ENCODE results near the gene METTL1.

The METTL1 gene

GRCh38 chr12:57758552-57759359 is 13.1 kb downstream of the METTL1 start:
- Histone ChIP-seq H2AFZ (ENCODE audit: low read depth, low read length, severe bottlenecking) (no peak overlapping the region), H3K27me3 (ENCODE audit: low read length) (no peaks in the 10 kb centered on the region), H3K79me2 (ENCODE audit: insufficient read depth, low read length) (no peaks in the 10 kb centered on the region), H3F3A (ENCODE audit: insufficient read depth) (peaks cover 19% of the 10 kb centered on the region), H3K9ac (ENCODE audit: low read length) (no peak overlapping the region), H3K36me3 (ENCODE audit: low read length) (no peaks in the 10 kb centered on the region), H3K27ac (ENCODE audit: low read depth, low read length) (no peak overlapping the region), H3K4me3 (ENCODE audit: insufficient read depth, low read length, poor library complexity, severe bottlenecking) (no peak overlapping the region), H3K9me2 (replicated peaks; ENCODE audit: insufficient read depth, low read length) (no peaks in the 10 kb centered on the region), H3K9me3 (ENCODE audit: insufficient read depth, low read length) (no peaks in the 10 kb centered on the region), H3K4me2 (ENCODE audit: low read depth, low read length, poor library complexity, severe bottlenecking) (no peak overlapping the region), H4K20me1 (ENCODE audit: low read depth, low read length) (peaks cover 8% of the 10 kb centered on the region)
- TF ChIP-seq CTCF (IDR thresholded peaks at IDR 0.05; ENCODE audit: insufficient read depth, low read length, poor library complexity, severe bottlenecking) (no peak), EZH2phosphoT487 (conservative IDR thresholded peaks at IDR 0.05; ENCODE audit: low read length) (no peak)

- H3K9me3 ChIP-seq (ENCODE audit: insufficient read depth, low read length), result no peaks in the 10 kb centered on the region
- no peaks in the 10 kb centered on the region for H3K36me3 ChIP-seq (ENCODE audit: low read length)
- peaks cover 8% of the 10 kb centered on the region for H4K20me1 ChIP-seq (ENCODE audit: low read depth, low read length)
- H3K27me3 ChIP-seq (ENCODE audit: low read length), result no peaks in the 10 kb centered on the region
- TF ChIP-seq EZH2phosphoT487 (conservative IDR thresholded peaks at IDR 0.05; ENCODE audit: low read length), result no peak
- TF ChIP-seq CTCF (IDR thresholded peaks at IDR 0.05; ENCODE audit: insufficient read depth, low read length, poor library complexity, severe bottlenecking), result no peak
- no peak overlapping the region for H3K9ac ChIP-seq (ENCODE audit: low read length)
- H3K9me2 ChIP-seq (replicated peaks; ENCODE audit: insufficient read depth, low read length), result no peaks in the 10 kb centered on the region
- peaks cover 25% of the 10 kb centered on the region for H3F3A ChIP-seq (ENCODE audit: insufficient read depth)
- no peak overlapping the region for H2AFZ ChIP-seq (ENCODE audit: low read depth, low read length, severe bottlenecking)
- no peak overlapping the region for H3K4me2 ChIP-seq (ENCODE audit: low read depth, low read length, poor library complexity, severe bottlenecking)
- H3K79me2 ChIP-seq (ENCODE audit: insufficient read depth, low read length), result no peaks in the 10 kb centered on the region
- no peak overlapping the region for H3K4me3 ChIP-seq (ENCODE audit: insufficient read depth, low read length, poor library complexity, severe bottlenecking)
- no peak overlapping the region for H3K27ac ChIP-seq (ENCODE audit: low read depth, low read length)
These were observed 14.1 kb downstream of the METTL1 start for GRCh38 chr12:57757771-57758170.

GRCh38 chr12:57756406-57757341 is 15.2 kb downstream of the METTL1 start:
- H3K36me3 ChIP-seq (ENCODE audit: low read length), result no peaks in the 10 kb centered on the region
- no peaks in the 10 kb centered on the region for H3K9me3 ChIP-seq (ENCODE audit: insufficient read depth, low read length)
- H3K9ac ChIP-seq (ENCODE audit: low read length), result peak overlapping the region; percentile 77
- peaks cover 8% of the 10 kb centered on the region for H4K20me1 ChIP-seq (ENCODE audit: low read depth, low read length)
- no peaks in the 10 kb centered on the region for H3K27me3 ChIP-seq (ENCODE audit: low read length)
- H3K9me2 ChIP-seq (replicated peaks; ENCODE audit: insufficient read depth, low read length), result no peaks in the 10 kb centered on the region
- peak overlapping the region; percentile 47 for H2AFZ ChIP-seq (ENCODE audit: low read depth, low read length, severe bottlenecking)
- peak overlapping the region; percentile 72 for H3K27ac ChIP-seq (ENCODE audit: low read depth, low read length)
- peaks cover 4% of the 10 kb centered on the region for H3K79me2 ChIP-seq (ENCODE audit: insufficient read depth, low read length)
- peaks cover 25% of the 10 kb centered on the region for H3F3A ChIP-seq (ENCODE audit: insufficient read depth)
- no peak for TF ChIP-seq EZH2phosphoT487 (conservative IDR thresholded peaks at IDR 0.05; ENCODE audit: low read length)
- TF ChIP-seq CTCF (IDR thresholded peaks at IDR 0.05; ENCODE audit: insufficient read depth, low read length, poor library complexity, severe bottlenecking), result peak; percentile 83
- H3K4me2 ChIP-seq (ENCODE audit: low read depth, low read length, poor library complexity, severe bottlenecking), result peak overlapping the region; percentile 92
- H3K4me3 ChIP-seq (ENCODE audit: insufficient read depth, low read length, poor library complexity, severe bottlenecking), result peak overlapping the region; percentile 60

Measured in SU-DHL-6 (cell line).